LNCaP clone FGC (cell line): ENCODE data around the gene PIH1D2.
A peak's percentile ranks its signal among the peaks of the same experiment; 100 is the strongest.
"Not testable (repeated sequence)": the region's sequence is repeated elsewhere in the genome, so short reads cannot be mapped to it uniquely, and the experiment has no call there.

Experiments used
- DNase-seq: peaks from one replicate; pipeline ENCODE4 v3.0.0-alpha.2; 2011; ENCODE audit warnings: low read depth
- H3K4me3 ChIP-seq: 2 replicates; pipeline ENCODE4 v1.5.1; 2011; ENCODE audit warnings: mild to moderate bottlenecking, low read depth, low read length, control low read depth
- TF ChIP-seq, protein P1 (sequence below): IDR thresholded peaks from 2 replicates; pipeline ENCODE4 v1.5.1; 2012; ENCODE audit warnings: mild to moderate bottlenecking; ENCODE audit not compliant: control insufficient read depth, insufficient read depth; ENCODE audit errors: extremely low read depth

PIH1D2 gene

DNA sequence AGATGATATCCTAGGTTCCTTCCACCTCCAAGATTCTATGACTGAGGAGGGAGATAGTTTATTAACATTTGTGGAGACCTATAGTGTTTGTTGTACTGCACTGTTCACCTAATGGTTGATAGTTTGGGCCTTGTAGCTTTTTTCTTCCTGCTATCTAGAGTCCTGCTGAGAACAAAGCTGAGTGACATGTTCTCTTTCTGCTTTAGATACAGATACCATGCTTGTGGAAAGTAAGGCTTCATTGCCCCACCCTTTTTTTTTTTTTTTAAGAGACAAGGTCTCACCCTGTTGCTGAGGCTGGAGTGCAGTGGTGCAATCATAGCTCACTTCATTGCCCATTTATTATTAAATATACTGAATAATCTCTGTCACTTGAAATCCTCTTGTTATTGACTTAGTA is 36.3 kb downstream of the PIH1D2 start:
- DNase-seq: no peak
- TF ChIP-seq, protein P1, sequence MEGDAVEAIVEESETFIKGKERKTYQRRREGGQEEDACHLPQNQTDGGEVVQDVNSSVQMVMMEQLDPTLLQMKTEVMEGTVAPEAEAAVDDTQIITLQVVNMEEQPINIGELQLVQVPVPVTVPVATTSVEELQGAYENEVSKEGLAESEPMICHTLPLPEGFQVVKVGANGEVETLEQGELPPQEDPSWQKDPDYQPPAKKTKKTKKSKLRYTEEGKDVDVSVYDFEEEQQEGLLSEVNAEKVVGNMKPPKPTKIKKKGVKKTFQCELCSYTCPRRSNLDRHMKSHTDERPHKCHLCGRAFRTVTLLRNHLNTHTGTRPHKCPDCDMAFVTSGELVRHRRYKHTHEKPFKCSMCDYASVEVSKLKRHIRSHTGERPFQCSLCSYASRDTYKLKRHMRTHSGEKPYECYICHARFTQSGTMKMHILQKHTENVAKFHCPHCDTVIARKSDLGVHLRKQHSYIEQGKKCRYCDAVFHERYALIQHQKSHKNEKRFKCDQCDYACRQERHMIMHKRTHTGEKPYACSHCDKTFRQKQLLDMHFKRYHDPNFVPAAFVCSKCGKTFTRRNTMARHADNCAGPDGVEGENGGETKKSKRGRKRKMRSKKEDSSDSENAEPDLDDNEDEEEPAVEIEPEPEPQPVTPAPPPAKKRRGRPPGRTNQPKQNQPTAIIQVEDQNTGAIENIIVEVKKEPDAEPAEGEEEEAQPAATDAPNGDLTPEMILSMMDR: no peak
- H3K4me3 ChIP-seq: no peak overlapping the region

DNA sequence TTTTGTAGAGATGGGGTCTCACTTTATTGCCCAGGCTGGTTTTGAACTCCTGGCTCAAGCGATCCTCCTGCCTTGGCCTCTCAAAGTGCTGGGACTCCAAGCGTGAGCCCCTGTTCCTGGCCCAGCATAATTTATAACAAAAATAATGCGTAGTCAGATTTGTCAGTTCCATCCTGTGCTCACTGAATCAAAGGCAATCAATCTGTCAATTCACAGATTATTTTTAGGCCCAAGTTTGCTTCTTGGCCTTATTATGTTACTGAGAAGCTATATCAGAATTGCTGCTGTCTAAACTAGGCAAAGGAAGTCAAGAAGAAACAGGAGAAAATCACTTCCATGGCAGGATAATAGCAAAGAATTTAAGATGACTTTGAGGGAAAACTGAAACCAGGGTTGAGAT is 39.9 kb downstream of the PIH1D2 start:
- no peak for DNase-seq
- TF ChIP-seq, protein P1: no peak
- H3K4me3 ChIP-seq: no peak overlapping the region

GRCh38 chr11:112029460-112029859 is 44.4 kb downstream of the PIH1D2 start:
- no peak overlapping the region for H3K4me3 ChIP-seq
- TF ChIP-seq, protein P1: no peak
- DNase-seq: no peak

- H3K4me3 ChIP-seq, DNase-seq: not testable (repeated sequence)
These were observed 46.9 kb downstream of the PIH1D2 start for GRCh38 chr11:112026784-112027410.

DNA sequence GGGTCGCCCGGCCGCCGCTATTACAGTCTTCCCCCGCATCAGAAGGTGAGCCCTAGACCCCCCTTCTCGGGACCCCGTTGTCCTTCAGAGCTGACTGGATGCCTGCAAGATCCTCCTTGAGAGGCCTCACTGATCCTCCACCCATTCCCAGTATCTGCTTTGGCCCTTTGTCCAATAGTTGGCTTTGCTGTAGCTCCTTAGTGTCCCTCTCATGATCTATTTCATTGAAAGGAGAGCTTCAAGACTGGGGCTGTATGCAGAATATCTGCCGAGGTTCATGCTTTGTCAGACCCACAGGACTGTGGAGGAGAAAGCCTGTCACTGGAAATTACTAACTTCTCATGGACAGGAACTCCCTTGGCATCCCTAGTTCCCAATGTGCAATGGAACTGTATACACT is 48.1 kb downstream of the PIH1D2 start:
- no peak for DNase-seq
- peak overlapping the region; percentile 70 for H3K4me3 ChIP-seq
- TF ChIP-seq, protein P1: no peak

DNA sequence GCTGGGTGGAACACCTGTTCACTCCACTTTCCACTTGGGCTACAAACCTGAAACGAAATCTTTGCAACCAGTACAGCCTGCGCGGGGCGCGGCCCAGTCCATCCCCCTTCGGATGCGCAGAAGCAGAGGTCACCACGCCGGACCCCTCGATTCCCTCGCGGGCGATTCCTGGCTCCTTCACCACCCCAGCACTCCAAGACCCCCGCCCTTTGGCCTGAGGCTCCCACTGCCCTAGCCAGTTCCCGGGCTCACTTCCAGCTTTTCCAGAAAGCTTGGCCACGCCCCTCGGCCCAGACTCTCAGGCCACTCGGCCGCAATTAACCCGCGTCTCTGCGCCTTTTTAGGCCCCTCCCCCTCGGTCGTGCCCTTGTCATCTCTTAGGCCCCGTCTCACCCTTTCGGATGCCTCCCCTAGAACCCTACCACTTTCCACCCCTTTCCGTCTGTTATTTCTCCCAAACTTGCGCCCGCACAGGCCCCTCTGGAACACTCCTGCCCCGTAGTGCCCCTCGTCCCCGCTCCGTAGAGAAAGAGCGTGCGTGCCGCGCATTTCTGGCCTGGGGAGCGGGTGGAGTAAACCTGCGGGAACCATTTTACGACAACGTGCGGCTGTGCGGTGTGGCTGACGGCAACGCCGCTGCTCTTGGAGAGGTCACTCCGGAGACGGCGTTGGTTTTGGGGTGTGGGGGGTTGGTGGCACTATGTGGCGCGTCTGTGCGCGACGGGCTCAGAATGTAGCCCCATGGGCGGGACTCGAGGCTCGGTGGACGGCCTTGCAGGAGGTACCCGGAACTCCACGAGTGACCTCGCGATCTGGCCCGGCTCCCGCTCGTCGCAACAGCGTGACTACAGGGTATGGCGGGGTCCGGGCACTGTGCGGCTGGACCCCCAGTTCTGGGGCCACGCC is 48.8 kb downstream of the PIH1D2 start, which contains the start of gene DLAT:
Gene DLAT, plus strand, starts transcription at position 636 of the 906 bp plus-strand sequence. Its CDS starts 65 bp downstream, at position 701.
- DNase-seq: peak; percentile 69
- H3K4me3 ChIP-seq: peak within 1 kb of the TSS; percentile 70
- TF ChIP-seq, protein P1: no peak

DNA sequence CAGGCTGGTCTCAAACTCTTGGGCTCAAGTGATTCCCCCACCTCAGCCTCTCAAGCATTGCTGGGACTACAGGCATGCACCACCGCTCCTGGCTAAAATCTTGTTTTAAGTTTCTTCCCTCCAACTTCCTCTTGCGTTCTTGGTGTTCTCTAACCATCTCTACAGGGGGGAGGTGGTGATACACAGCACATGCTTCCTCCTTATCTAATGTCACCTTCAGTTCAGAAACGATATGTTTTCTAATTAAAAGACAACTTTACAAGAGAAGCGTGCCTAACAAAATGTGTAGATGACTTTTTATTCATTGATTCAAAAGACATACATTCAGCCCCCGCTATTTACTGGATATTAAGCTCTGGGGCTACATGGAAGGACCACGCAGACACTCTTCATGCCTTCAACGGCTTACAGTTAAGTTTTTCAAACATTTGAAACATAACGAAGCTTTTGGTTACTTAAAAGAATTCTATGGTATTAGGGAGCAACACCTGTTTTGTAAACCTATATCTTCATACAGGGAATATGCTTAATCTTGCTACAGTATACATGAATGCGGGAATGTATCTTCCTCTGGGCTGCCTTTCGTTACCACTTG is 49.5 kb downstream of the PIH1D2 start:
- TF ChIP-seq, protein P1: no peak
- no peak for DNase-seq

More for the DNA sequence above, 49.5 kb downstream of the PIH1D2 start:
- peak overlapping the region; percentile 70 for H3K4me3 ChIP-seq
